GM10266 (cell line): ENCODE results near the gene ULK4.
"Not testable (repeated sequence)": the region's sequence is repeated elsewhere in the genome, so short reads cannot be mapped to it uniquely, and the experiment has no call there.

Experiments
- DNase-seq: peaks from one replicate; pipeline ENCODE4 v3.0.0; 2012; ENCODE audit errors: extremely low spot score
- TF ChIP-seq, protein P1 (sequence below): IDR thresholded peaks from 2 replicates; pipeline ENCODE4 v1.5.1; 2012; ENCODE audit warnings: mild to moderate bottlenecking, low read depth; ENCODE audit not compliant: control insufficient read depth, insufficient read depth; ENCODE audit errors: missing control alignments

ULK4 gene

DNA sequence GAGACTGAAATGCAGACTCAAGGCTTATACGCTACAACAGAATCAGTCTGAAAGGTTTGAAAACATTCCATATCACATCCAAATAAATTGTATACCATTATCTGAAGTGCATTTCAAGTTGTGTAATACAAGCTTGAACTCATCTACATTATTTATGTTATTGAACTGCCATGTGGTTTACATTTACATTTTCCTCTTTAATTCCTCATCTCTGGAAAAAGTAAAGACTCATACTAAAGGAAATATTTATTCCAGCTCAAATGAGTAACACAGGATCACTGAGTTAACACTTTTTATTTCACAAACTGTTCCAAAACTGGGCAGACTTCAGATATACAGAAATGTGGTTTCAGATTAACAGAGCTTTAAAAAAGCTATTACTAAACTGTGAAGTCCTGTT is 282.5 kb downstream of the ULK4 start:
- TF ChIP-seq, protein P1, sequence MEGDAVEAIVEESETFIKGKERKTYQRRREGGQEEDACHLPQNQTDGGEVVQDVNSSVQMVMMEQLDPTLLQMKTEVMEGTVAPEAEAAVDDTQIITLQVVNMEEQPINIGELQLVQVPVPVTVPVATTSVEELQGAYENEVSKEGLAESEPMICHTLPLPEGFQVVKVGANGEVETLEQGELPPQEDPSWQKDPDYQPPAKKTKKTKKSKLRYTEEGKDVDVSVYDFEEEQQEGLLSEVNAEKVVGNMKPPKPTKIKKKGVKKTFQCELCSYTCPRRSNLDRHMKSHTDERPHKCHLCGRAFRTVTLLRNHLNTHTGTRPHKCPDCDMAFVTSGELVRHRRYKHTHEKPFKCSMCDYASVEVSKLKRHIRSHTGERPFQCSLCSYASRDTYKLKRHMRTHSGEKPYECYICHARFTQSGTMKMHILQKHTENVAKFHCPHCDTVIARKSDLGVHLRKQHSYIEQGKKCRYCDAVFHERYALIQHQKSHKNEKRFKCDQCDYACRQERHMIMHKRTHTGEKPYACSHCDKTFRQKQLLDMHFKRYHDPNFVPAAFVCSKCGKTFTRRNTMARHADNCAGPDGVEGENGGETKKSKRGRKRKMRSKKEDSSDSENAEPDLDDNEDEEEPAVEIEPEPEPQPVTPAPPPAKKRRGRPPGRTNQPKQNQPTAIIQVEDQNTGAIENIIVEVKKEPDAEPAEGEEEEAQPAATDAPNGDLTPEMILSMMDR: no peak

DNA sequence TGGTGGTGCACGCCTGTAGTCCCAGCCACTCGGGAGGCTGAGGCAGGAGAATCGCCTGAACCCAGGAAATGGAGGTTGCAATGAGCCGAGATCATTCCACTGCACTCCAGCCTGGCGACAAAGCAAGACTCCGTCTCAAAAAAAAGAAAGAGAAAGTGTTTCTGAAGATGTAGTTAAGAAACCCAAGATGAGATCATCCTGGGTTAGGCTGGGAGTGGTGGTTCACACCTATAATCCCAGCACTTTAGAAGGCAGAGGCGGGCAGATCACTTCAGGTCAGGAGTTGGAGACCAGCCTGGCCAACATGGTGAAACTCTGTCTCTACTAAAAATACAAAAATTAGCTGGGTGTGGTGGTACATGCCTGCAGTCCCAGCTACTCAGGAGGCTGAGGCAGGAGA is 286.8 kb downstream of the ULK4 start:
- not testable (repeated sequence) for DNase-seq

More for the DNA sequence above, 282.5 kb downstream of the ULK4 start:
- no peak for DNase-seq

GRCh38 chr3:41674449-41674848 is 287.5 kb downstream of the ULK4 start:
- TF ChIP-seq, protein P1: no peak
- DNase-seq: no peak

GRCh38 chr3:41673650-41674049 is 288.3 kb downstream of the ULK4 start:
- TF ChIP-seq, protein P1: no peak
- DNase-seq: no peak

DNA sequence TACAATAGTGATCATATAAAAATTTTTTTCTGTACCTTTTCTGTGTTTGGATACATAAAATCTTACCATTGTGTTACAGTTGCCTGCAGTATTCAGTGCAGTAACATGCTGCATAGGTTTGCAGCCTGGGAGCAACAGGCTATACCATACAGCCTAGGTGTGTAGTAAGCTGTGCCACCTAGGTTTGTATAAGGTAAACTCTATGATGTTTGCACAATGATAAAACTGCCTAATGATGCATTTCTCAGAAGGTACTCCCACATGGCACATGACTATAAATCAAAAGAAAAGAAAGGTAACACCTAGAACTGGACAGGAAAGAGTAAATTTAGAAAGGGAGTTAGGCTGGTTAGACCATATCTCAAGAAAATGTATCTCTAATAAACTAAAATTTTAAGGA is 293.5 kb downstream of the ULK4 start:
- DNase-seq: no peak
- TF ChIP-seq, protein P1: no peak

DNA sequence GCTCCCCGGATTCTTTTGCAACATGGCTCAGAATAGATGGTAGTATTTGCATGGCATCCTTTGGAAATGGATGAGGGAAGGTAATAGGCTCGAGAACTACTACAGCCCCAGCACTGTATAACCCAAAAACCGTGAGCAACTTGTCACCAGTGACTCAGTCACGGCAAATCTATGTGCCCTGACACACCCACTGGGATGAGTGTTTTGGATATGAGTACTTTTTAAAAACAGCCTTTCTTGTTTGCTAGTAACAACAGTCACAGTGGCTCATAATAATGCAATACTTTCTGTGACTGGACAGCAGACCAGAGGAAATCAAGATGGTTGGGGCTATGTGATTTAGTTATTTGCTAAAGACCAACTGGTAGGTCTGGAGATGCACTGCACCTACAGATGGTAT is 299.6 kb downstream of the ULK4 start:
- DNase-seq: no peak
- TF ChIP-seq, protein P1: no peak

- DNase-seq: no peak
- TF ChIP-seq, protein P1: no peak
Observed at GRCh38 chr3:41661796-41662195, 300.1 kb downstream of the ULK4 start.

DNA sequence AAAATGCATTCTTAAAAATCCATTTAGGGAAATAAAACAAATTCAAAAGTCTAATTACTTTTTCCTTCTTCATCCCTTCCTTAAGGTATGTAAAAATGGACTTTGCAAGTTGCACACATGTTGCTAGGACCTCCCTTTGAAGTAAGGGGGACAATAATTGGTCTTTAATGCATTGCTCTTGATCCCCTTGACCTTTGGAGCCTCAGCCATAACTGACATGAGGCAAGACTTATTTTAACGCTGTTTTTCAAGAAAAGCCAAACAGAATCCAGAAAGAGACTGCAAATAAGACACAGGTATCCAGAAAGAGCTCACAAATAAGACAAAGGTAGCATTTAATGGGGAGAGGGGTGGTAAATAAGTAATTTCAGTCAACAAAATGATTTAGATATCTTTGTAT is 301.4 kb downstream of the ULK4 start:
- TF ChIP-seq, protein P1: no peak

More for the DNA sequence above, 301.4 kb downstream of the ULK4 start:
- DNase-seq: no peak
